ENCODE results near the gene IFT43. TPM values are rescaled to one million over a fixed set of nuclear protein-coding genes. Genes with fewer than 3 reads are reported as not detected.

The IFT43 gene
- total RNA-seq (2014; rRNA removed; shearing (Covaris generic); ENCODE audit: low replicate concordance), result 12.2 and 54.9 TPM in 2 replicates

GRCh38 chr14:75985618-75986438, at the start of gene IFT43:
Gene IFT43, plus strand, starts transcription at chr14:75985763. Its CDS starts 24 bp downstream, at chr14:75985787.
- peak; percentile 79 for DNase-seq
- Histone ChIP-seq H3K27me3 (no peaks in the 10 kb centered on the region), H3K36me3 (no peaks in the 10 kb centered on the region), H3K9me3 (no peaks in the 10 kb centered on the region), H3K4me3 (peak within 1 kb of the TSS; percentile 79)

- H3K4me3 ChIP-seq, result no peak overlapping the region
- no peak for DNase-seq
- no peaks in the 10 kb centered on the region for H3K9me3 ChIP-seq
- no peaks in the 10 kb centered on the region for H3K36me3 ChIP-seq
- H3K27me3 ChIP-seq, result no peaks in the 10 kb centered on the region
These were observed 46.4 kb upstream of the IFT43 start for GRCh38 chr14:75939200-75939599.

DNA sequence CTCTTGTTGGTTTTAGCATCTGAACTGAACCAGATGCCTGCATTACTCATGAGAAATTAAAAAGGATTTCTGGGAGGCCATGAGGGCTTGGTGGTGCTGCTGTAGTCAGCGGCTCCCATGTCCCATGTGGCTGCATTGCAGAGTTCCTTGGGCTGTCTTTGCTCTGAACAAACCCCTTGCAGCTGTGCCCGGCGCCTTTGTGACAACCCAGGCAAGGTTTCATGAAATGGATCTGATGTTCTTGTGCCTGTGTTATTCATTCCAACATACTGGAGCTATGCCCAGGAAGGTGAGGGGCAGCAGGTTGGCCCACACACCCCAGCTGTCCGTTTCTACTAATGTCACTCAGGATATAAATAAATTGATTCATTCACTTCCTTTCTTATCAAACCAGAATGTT, 44.5 kb upstream of the IFT43 start:
- DNase-seq, result no peak
- Histone ChIP-seq H3K9me3 (no peaks in the 10 kb centered on the region), H3K27me3 (no peaks in the 10 kb centered on the region), H3K36me3 (no peaks in the 10 kb centered on the region), H3K4me3 (no peak overlapping the region)

DNA sequence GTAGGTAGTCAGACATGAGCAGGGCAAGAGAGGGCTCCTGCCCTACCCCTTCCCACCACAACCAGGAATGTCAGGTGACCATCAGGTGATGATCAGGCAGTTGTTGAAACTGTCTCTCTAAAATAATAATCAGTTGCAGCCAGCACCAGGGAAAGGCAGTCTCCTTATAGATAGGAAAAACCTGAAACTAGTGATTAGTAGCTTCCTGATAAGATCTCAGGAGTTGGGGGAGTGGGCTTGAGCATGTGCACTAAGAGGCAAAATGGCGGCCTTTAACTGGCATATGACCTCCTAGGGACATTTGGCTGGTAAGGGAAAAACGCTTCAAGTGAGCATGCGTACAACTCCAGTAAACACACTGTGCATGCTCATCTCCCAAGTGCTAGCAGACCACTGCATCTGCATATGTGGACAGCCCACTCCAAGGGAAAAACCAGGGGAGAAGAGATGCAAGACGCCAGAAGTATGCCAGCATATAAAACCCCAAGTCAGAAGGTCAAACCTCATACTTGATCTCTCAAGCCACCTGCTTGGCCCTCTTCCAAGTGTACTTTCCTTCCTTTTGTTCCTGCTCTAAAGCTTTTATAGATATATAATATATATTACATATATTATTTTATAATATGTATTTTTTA, 40.8 kb upstream of the IFT43 start:
- Histone ChIP-seq H3K9me3 (no peaks in the 10 kb centered on the region), H3K4me3 (no peak overlapping the region), H3K36me3 (no peaks in the 10 kb centered on the region), H3K27me3 (no peaks in the 10 kb centered on the region)
- DNase-seq, result no peak

- H3K4me3 ChIP-seq, result no peak overlapping the region
- H3K27me3 ChIP-seq, result no peaks in the 10 kb centered on the region
- H3K36me3 ChIP-seq, result no peaks in the 10 kb centered on the region
- H3K9me3 ChIP-seq, result no peaks in the 10 kb centered on the region
- no peak for DNase-seq
These were observed 38.8 kb upstream of the IFT43 start for GRCh38 chr14:75946785-75947184.

DNA sequence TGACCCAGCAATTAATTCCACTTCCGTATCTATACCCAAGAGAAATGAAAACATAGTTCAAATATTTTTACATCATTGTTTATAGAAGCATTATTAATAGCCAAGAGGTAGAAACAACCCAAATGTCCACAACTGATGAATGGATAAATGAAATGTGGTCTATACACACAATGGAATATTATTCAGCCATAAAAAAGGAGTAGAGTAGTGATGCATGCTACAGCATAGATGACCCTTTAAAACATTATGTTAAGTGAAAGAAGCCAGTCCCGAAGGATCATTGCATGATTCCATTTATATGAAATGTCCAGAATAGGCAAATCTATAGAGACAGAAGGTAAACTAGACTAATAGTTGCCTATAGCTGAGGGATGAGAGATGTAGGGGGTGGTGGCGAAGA, 33.1 kb upstream of the IFT43 start:
- Histone ChIP-seq H3K27me3 (no peaks in the 10 kb centered on the region), H3K4me3 (no peak overlapping the region), H3K9me3 (no peaks in the 10 kb centered on the region), H3K36me3 (no peaks in the 10 kb centered on the region)
- no peak for DNase-seq

- H3K36me3 ChIP-seq, result no peaks in the 10 kb centered on the region
- no peak for DNase-seq
- no peaks in the 10 kb centered on the region for H3K27me3 ChIP-seq
- no peaks in the 10 kb centered on the region for H3K9me3 ChIP-seq
- H3K4me3 ChIP-seq, result no peak overlapping the region
These were observed 26.5 kb upstream of the IFT43 start for GRCh38 chr14:75959031-75959430.

DNA sequence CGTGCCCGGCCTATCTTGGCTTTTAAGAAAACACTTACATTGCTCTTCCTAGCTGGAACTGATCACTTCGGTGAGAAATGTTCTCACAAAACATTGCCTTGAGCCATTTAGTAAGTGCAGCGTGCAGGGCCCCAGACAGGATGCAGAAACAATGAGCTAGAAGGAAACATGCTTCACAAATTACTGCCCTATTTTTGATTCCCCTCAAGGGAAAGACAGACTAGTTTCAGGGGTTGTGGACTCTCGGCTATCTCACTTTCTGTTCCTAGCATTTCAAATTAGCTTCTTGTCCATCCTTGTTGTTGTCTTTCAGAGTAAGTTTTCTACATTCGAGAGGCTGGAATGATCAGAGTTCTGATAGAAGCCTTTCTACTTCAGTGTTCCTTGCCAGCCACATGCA, 25.3 kb upstream of the IFT43 start:
- no peaks in the 10 kb centered on the region for H3K36me3 ChIP-seq
- no peaks in the 10 kb centered on the region for H3K27me3 ChIP-seq
- H3K9me3 ChIP-seq, result no peaks in the 10 kb centered on the region
- no peak for DNase-seq
- no peak overlapping the region for H3K4me3 ChIP-seq

- DNase-seq, result no peak
- no peaks in the 10 kb centered on the region for H3K9me3 ChIP-seq
- no peaks in the 10 kb centered on the region for H3K36me3 ChIP-seq
- no peaks in the 10 kb centered on the region for H3K27me3 ChIP-seq
- no peak overlapping the region for H3K4me3 ChIP-seq
These were observed 23.9 kb upstream of the IFT43 start for GRCh38 chr14:75961662-75962061.

DNA sequence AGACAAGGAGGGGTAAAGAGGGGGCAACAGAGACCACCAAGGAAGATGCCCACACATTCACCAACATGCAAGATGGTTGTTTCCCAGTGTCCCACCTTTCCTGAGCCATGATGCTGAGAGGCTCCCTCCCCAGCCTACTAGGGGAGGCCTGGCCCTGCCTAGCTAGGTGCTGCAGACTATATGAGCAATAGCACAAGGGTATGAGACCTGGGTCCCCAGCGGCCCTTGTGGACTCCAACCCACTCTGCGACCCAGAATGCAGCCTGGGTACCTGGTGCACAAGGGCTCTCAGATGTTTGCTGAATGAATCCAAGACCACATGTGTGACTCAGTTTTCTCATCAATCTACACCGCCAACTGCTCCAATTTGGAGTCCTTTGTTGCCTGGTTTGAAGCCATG, 17.7 kb upstream of the IFT43 start:
- Histone ChIP-seq H3K36me3 (no peaks in the 10 kb centered on the region), H3K27me3 (no peaks in the 10 kb centered on the region), H3K9me3 (no peaks in the 10 kb centered on the region), H3K4me3 (no peak overlapping the region)
- no peak for DNase-seq

DNA sequence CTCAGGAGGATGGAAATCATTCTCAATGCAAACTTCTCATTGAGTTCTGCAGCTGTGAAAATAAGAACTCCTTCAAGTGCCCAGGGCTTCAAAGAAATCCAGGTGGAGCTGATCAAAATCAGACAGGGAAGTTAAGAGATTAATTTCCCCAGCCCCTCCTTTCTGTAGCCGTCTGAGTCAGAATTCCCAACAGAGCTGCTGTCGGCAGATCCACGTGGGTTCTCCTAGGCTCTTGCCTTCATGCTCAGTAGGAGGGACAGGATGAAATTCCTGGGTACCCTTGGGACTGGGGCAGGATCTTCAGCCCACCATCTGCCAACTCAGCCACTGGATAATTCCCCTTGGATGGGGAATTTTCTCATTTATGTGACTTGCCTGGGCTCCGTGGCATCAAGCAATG, 17.1 kb upstream of the IFT43 start:
- Histone ChIP-seq H3K27me3 (no peaks in the 10 kb centered on the region), H3K36me3 (no peaks in the 10 kb centered on the region), H3K4me3 (no peak overlapping the region), H3K9me3 (no peaks in the 10 kb centered on the region)
- no peak for DNase-seq

GRCh38 chr14:75969126-75969525, 16.4 kb upstream of the IFT43 start:
- H3K27me3 ChIP-seq, result no peaks in the 10 kb centered on the region
- H3K9me3 ChIP-seq, result no peaks in the 10 kb centered on the region
- DNase-seq, result no peak
- no peak overlapping the region for H3K4me3 ChIP-seq
- H3K36me3 ChIP-seq, result no peaks in the 10 kb centered on the region

DNA sequence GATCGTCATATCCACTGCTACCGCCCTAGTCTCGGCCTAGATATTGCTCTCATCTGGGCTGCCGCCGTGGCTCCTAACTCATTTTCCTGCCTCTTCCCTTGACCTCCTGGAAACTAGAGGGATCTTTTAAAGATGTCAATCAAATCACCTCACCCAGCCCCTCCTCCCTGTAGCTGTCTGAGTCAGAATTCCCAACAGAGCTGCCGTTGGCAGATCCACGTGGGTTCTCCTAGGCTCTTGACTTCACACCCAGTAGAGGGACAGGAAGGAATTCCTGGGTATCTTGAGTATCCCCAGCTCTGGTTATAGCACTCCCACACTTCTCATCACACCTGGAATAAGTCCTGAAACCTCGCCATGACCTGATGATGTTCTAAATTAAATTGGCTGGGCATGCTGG, 15.7 kb upstream of the IFT43 start:
- Histone ChIP-seq H3K4me3 (no peak overlapping the region), H3K27me3 (no peaks in the 10 kb centered on the region), H3K36me3 (no peaks in the 10 kb centered on the region), H3K9me3 (no peaks in the 10 kb centered on the region)
- no peak for DNase-seq

- Histone ChIP-seq H3K4me3 (no peak overlapping the region), H3K27me3 (no peaks in the 10 kb centered on the region), H3K36me3 (no peaks in the 10 kb centered on the region), H3K9me3 (no peaks in the 10 kb centered on the region)
- DNase-seq, result no peak
These were observed 14.6 kb upstream of the IFT43 start for GRCh38 chr14:75970989-75971388.

- Histone ChIP-seq H3K36me3 (no peaks in the 10 kb centered on the region), H3K27me3 (no peaks in the 10 kb centered on the region), H3K9me3 (no peaks in the 10 kb centered on the region), H3K4me3 (no peak overlapping the region)
- no peak for DNase-seq
These were observed 14.1 kb upstream of the IFT43 start for GRCh38 chr14:75971509-75971908.

DNA sequence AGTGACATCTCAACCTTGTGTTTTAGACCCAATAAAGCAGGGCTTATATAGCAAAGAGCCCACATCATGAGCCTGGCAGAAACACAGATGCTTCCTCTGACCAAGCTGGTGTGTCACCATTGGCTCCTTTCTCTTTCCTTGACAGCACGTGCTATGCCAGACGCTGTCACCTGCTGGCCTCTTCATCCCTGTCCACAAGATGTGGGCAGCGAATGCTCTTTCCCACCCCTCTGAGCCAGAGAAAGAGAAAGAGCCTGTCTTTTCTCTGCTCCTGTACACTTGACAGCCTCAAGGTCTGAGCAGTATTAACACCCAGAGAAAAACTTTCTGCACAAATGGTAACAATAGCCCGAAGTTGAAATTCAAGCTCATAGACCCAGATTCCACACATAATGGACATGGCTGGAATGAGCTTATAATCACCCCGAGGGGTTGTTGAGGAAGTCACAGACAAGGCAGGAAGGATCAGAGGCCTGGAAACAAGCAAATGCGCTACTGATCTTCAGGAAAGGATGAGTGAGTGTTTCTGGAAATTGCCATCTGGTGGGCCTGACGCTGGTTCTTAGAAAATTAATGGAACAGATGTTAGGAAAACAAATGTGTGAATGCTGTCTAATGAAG, 12.7 kb upstream of the IFT43 start:
- no peak for DNase-seq
- Histone ChIP-seq H3K9me3 (no peaks in the 10 kb centered on the region), H3K4me3 (no peak overlapping the region), H3K27me3 (no peaks in the 10 kb centered on the region), H3K36me3 (no peaks in the 10 kb centered on the region)

DNA sequence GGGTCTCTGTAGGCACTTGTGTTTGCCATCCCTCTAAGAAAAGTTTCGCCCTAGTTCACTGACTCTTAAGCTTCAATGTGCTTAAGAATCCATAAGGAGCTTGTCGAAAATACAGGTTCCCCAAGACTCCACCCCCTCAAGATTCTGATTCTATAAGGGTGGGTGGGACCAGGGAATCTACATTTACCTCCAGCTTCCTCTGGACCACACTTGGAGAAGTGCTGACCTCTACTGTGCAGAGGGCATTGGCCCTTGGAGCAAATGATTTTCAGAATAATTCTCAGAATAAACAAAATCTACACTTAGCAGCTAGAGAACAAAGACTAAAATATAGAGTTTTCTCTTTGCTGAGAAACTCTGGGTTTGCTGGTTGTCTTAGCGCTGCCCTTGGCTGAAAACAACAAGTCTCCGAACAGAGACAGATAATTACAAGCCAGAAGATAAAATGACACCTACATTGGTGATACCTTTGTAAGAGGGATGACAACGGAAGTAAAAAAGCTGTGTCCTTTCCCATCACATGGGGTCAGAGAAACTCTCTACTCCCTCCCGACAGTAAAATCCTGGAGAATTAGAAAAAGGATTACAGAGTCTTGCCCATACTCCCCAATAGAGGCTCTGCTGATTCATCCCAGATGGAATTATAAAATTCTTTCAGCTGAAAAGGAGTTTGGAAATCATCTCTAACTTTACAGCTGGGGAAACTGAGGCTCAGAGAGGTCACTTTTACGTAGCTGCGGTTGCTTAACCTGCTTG, 8.6 kb upstream of the IFT43 start:
- Histone ChIP-seq H3K27me3 (no peaks in the 10 kb centered on the region), H3K4me3 (no peak overlapping the region), H3K9me3 (no peaks in the 10 kb centered on the region), H3K36me3 (no peaks in the 10 kb centered on the region)
- no peak for DNase-seq
